Measurements from ENCODE around the gene RHBDL2. TPM values are rescaled to one million over a fixed set of nuclear protein-coding genes. Genes with fewer than 3 reads are reported as not detected.
"Not testable (repeated sequence)": the region's sequence is repeated elsewhere in the genome, so short reads cannot be mapped to it uniquely, and the experiment has no call there.

Gene RHBDL2
- total RNA-seq, 4 donors from 2014 or later, result 0.66 TPM; not detected in 3

GRCh38 chr1:38917337-38917736 is 24.3 kb downstream of the RHBDL2 start:
- Histone ChIP-seq H3K27ac (no peak overlapping the region), H3K36me3 (no peaks in the 10 kb centered on the region), H3K4me3 (no peak overlapping the region), H3K4me1 (no peaks in the 10 kb centered on the region), H3K27me3 (no peaks in the 10 kb centered on the region), H3K9me3 (no peaks in the 10 kb centered on the region)
- DNase-seq, result no peak
- TF ChIP-seq CTCF (IDR thresholded peaks at IDR 0.05) (no peak), POLR2A (IDR thresholded peaks at IDR 0.05) (no peak)

GRCh38 chr1:38915352-38915948 is 26.2 kb downstream of the RHBDL2 start:
- no peaks in the 10 kb centered on the region for H3K27me3 ChIP-seq
- no peaks in the 10 kb centered on the region for H3K9me3 ChIP-seq
- DNase-seq, result no peak
- no peak overlapping the region for H3K27ac ChIP-seq
- H3K4me3 ChIP-seq, result no peak overlapping the region
- no peaks in the 10 kb centered on the region for H3K36me3 ChIP-seq
- H3K4me1 ChIP-seq, result no peaks in the 10 kb centered on the region
- TF ChIP-seq CTCF (IDR thresholded peaks at IDR 0.05), result no peak
- TF ChIP-seq POLR2A (IDR thresholded peaks at IDR 0.05), result no peak

GRCh38 chr1:38914908-38915307 is 26.7 kb downstream of the RHBDL2 start:
- H3K27ac ChIP-seq, H3K36me3 ChIP-seq, H3K4me1 ChIP-seq, H3K4me3 ChIP-seq, H3K27me3 ChIP-seq, DNase-seq, H3K9me3 ChIP-seq: not testable (repeated sequence)

GRCh38 chr1:38908821-38909220 is 32.8 kb downstream of the RHBDL2 start:
- H3K4me3 ChIP-seq, result no peak overlapping the region
- H3K27ac ChIP-seq, result no peak overlapping the region
- no peaks in the 10 kb centered on the region for H3K4me1 ChIP-seq
- peaks cover 0 to 7% (median 2%) of the 10 kb centered on the region in 4 donors for H3K9me3 ChIP-seq
- no peaks in the 10 kb centered on the region for H3K27me3 ChIP-seq
- TF ChIP-seq CTCF (IDR thresholded peaks at IDR 0.05) (no peak), POLR2A (IDR thresholded peaks at IDR 0.05) (no peak)
- DNase-seq, result no peak
- no peaks in the 10 kb centered on the region for H3K36me3 ChIP-seq

- no peaks in the 10 kb centered on the region for H3K27me3 ChIP-seq
- no peak for TF ChIP-seq POLR2A (IDR thresholded peaks at IDR 0.05)
- no peak for TF ChIP-seq CTCF (IDR thresholded peaks at IDR 0.05)
- DNase-seq, result no peak
- H3K4me1 ChIP-seq, result no peaks in the 10 kb centered on the region
- H3K27ac ChIP-seq, result no peak overlapping the region
- H3K9me3 ChIP-seq, result peaks cover 0 to 7% (median 2%) of the 10 kb centered on the region in 4 donors
- H3K4me3 ChIP-seq, result no peak overlapping the region
- H3K36me3 ChIP-seq, result no peaks in the 10 kb centered on the region
Measured at GRCh38 chr1:38905985-38906384, 35.6 kb downstream of the RHBDL2 start.

GRCh38 chr1:38899560-38899959 is 42.1 kb downstream of the RHBDL2 start:
- TF ChIP-seq POLR2A (IDR thresholded peaks at IDR 0.05), result no peak
- Histone ChIP-seq H3K27me3 (no peaks in the 10 kb centered on the region), H3K4me1 (no peaks in the 10 kb centered on the region), H3K36me3 (no peaks in the 10 kb centered on the region), H3K4me3 (no peak overlapping the region), H3K27ac (no peak overlapping the region), H3K9me3 (no peaks in the 10 kb centered on the region)
- DNase-seq, result no peak

GRCh38 chr1:38898653-38899230 is 42.9 kb downstream of the RHBDL2 start:
- DNase-seq, result no peak
- no peaks in the 10 kb centered on the region for H3K36me3 ChIP-seq
- no peak for TF ChIP-seq CTCF (IDR thresholded peaks at IDR 0.05)
- no peak for TF ChIP-seq POLR2A (IDR thresholded peaks at IDR 0.05)

More at GRCh38 chr1:38898653-38899230, 42.9 kb downstream of the RHBDL2 start:
- Histone ChIP-seq H3K9me3 (no peaks in the 10 kb centered on the region), H3K4me3 (no peak overlapping the region), H3K27ac (no peak overlapping the region), H3K4me1 (no peaks in the 10 kb centered on the region), H3K27me3 (no peaks in the 10 kb centered on the region)
